GM23338 (cell line): ENCODE data around the gene KCTD15. TPM values are rescaled to one million over a fixed set of nuclear protein-coding genes. Genes with fewer than 3 reads are reported as not detected.

Experiments used
- ATAC-seq: fragments of 200-7000 bp; cut with Tn5 transposase; 3 replicates; pipeline ENCODE4 v1.9.1; 2020
- DNase-seq: peaks from one replicate; pipeline ENCODE4 v3.0.0-alpha.2; 2015; ENCODE audit warnings: low spot score
- H2AFZ ChIP-seq: fragments of 200-600 bp; sonication (generic); 2 replicates; pipeline ENCODE4 v1.8.0; 2016; ENCODE audit warnings: antibody characterized with exemption, mild to moderate bottlenecking, moderate library complexity
- H3F3A ChIP-seq: fragments of 200-600 bp; sonication (generic); replicated peaks from 2 replicates; pipeline ENCODE4 v1.8.0; 2017; ENCODE audit warnings: antibody characterized with exemption, mixed run types, low read depth
- H3K27ac ChIP-seq: fragments of 200-600 bp; sonication (generic); 2 replicates; pipeline ENCODE4 v1.6.1; 2016; ENCODE audit warnings: low read depth
- H3K27me3 ChIP-seq: fragments of 200-600 bp; sonication (generic); 2 replicates; pipeline ENCODE4 v1.8.0; 2016; ENCODE audit warnings: mild to moderate bottlenecking, mixed run types, moderate library complexity; ENCODE audit not compliant: insufficient read depth
- H3K36me3 ChIP-seq: fragments of 200-600 bp; sonication (generic); 2 replicates; pipeline ENCODE4 v1.8.0; 2016; ENCODE audit warnings: mild to moderate bottlenecking; ENCODE audit not compliant: insufficient read depth
- H3K4me1 ChIP-seq: fragments of 200-600 bp; sonication (generic); 2 replicates; pipeline ENCODE4 v1.8.0; 2016; ENCODE audit warnings: mild to moderate bottlenecking, moderate library complexity; ENCODE audit not compliant: insufficient read depth
- H3K4me2 ChIP-seq: fragments of 200-600 bp; sonication (generic); 2 replicates; pipeline ENCODE4 v1.7.1; 2017; ENCODE audit warnings: mixed run types
- H3K4me3 ChIP-seq: fragments of 200-600 bp; sonication (generic); 2 replicates; pipeline ENCODE4 v1.6.1; 2016; ENCODE audit warnings: mixed run types
- H3K79me2 ChIP-seq: fragments of 200-600 bp; sonication (generic); replicated peaks from 2 replicates; pipeline ENCODE4 v1.8.0; 2017; ENCODE audit warnings: mild to moderate bottlenecking; ENCODE audit not compliant: insufficient read depth
- H3K9me2 ChIP-seq: fragments of 200-600 bp; sonication (generic); 2 replicates; pipeline ENCODE4 v1.8.0; 2017; ENCODE audit not compliant: insufficient read depth
- H4K20me1 ChIP-seq: fragments of 200-600 bp; sonication (generic); replicated peaks from 2 replicates; pipeline ENCODE4 v1.8.0; 2017; ENCODE audit warnings: mild to moderate bottlenecking; ENCODE audit not compliant: insufficient read depth
- H3K27ac Mint-ChIP-seq: 2 replicates; pipeline ENCODE4 v1.8.0; 2020; ENCODE audit warnings: inconsistent platforms, mild to moderate bottlenecking, moderate library complexity, mixed read lengths
- H3K27me3 Mint-ChIP-seq: 3 replicates; pipeline ENCODE4 v1.8.0; 2022; ENCODE audit warnings: low read depth, mild to moderate bottlenecking, moderate library complexity, mixed read lengths, inconsistent platforms; ENCODE audit not compliant: insufficient read depth, poor library complexity
- H3K36me3 Mint-ChIP-seq: 3 replicates; pipeline ENCODE4 v1.8.0; 2021; ENCODE audit warnings: low read depth, mild to moderate bottlenecking, inconsistent platforms, moderate library complexity, mixed read lengths
- H3K4me1 Mint-ChIP-seq: 3 replicates; pipeline ENCODE4 v1.8.0; 2020; ENCODE audit warnings: mild to moderate bottlenecking, inconsistent platforms, mixed read lengths
- H3K4me3 Mint-ChIP-seq: 3 replicates; pipeline ENCODE4 v1.8.0; 2021; ENCODE audit warnings: moderate library complexity, mild to moderate bottlenecking, inconsistent platforms, mixed read lengths
- H3K9me3 Mint-ChIP-seq: 3 replicates; pipeline ENCODE4 v1.8.0; 2020; ENCODE audit warnings: moderate library complexity, mild to moderate bottlenecking, inconsistent platforms, mixed read lengths
- CREB1 ChIP-seq: fragments of 250-450 bp; sonication (Bioruptor Pico); IDR thresholded peaks from 2 replicates; pipeline ENCODE4 v1.5.0; 2020; ENCODE audit warnings: low read depth, mild to moderate bottlenecking, moderate library complexity
- EZH2 ChIP-seq: fragments of 200-600 bp; sonication (generic); IDR thresholded peaks from one replicate; pipeline ENCODE4 v1.8.0; 2017; ENCODE audit warnings: antibody characterized with exemption, mild to moderate bottlenecking, low read depth; ENCODE audit not compliant: unreplicated experiment
- EZH2phosphoT487 ChIP-seq: fragments of 200-600 bp; sonication (generic); IDR thresholded peaks from one replicate; pipeline ENCODE4 v1.8.1; 2018; ENCODE audit warnings: antibody characterized with exemption; ENCODE audit not compliant: unreplicated experiment
- JUNB ChIP-seq: IDR thresholded peaks from one replicate; pipeline ENCODE4 v1.6.1; 2016; ENCODE audit warnings: antibody characterized with exemption; ENCODE audit not compliant: unreplicated experiment
- NANOG ChIP-seq: IDR thresholded peaks from 2 replicates; pipeline ENCODE4 v1.6.1; 2016; ENCODE audit warnings: antibody characterized with exemption, borderline replicate concordance
- POLR2AphosphoS5 ChIP-seq: IDR thresholded peaks from 2 replicates; pipeline ENCODE4 v1.6.1; 2016; ENCODE audit warnings: antibody characterized with exemption, low read depth
- REST ChIP-seq: IDR thresholded peaks from one replicate; pipeline ENCODE4 v1.6.1; 2018; ENCODE audit warnings: antibody characterized with exemption; ENCODE audit not compliant: unreplicated experiment
- STAT1 ChIP-seq: IDR thresholded peaks from one replicate; pipeline ENCODE4 v1.6.1; 2016; ENCODE audit warnings: antibody characterized with exemption; ENCODE audit not compliant: unreplicated experiment
- ZNF114 ChIP-seq: fragments of 250-450 bp; sonication (Bioruptor Pico); IDR thresholded peaks from 2 replicates; pipeline ENCODE4 v1.5.0; 2020; ENCODE audit warnings: mild to moderate bottlenecking, moderate library complexity
- ZNF331 ChIP-seq: fragments of 250-450 bp; sonication (Bioruptor Pico); IDR thresholded peaks from 2 replicates; pipeline ENCODE4 v1.5.0; 2020; ENCODE audit warnings: low read depth, mild to moderate bottlenecking, moderate library complexity
- ZNF462 ChIP-seq: fragments of 250-450 bp; sonication (Bioruptor Pico); IDR thresholded peaks from 2 replicates; pipeline ENCODE4 v1.5.0; 2020; ENCODE audit warnings: mild to moderate bottlenecking, moderate library complexity
- polyA plus RNA-seq: library from polyadenylated mRNA; unstranded; fragments of >200 nt; fragmentation: Nextera tagmentation; extraction: Ambion mirVana; gene quantifications from 2 replicates; pipeline ENCODE4 v1.2.1, GENCODE V29; 2016
- total RNA-seq: library from RNA; depleted of rRNA; stranded (reverse); fragments of >200 nt; shearing (Covaris generic); gene quantifications from 2 replicates; pipeline ENCODE4 v1.2.3, GENCODE V29; 2014
- TF ChIP-seq, protein P1 (sequence below): IDR thresholded peaks from 2 replicates; pipeline ENCODE4 v1.6.1; 2016; ENCODE audit warnings: antibody characterized with exemption
- TF ChIP-seq, protein P2 (sequence below), 2 experiments: fragments of 200-600 bp in 1 of 2; sonication (generic) in 1 of 2; conservative IDR thresholded peaks; 2 replicates each; pipeline versions ENCODE4 v1.5.1 to v1.6.1; 2016 to 2017; ENCODE audit warnings: antibody characterized with exemption in 2 of 2, low read depth in 2 of 2, mild to moderate bottlenecking in 2 of 2, moderate library complexity in 1 of 2

Gene KCTD15
- total and polyA plus RNA-seq, 2 experiments from 2014 or later: 5.1 to 60.1 TPM

DNA sequence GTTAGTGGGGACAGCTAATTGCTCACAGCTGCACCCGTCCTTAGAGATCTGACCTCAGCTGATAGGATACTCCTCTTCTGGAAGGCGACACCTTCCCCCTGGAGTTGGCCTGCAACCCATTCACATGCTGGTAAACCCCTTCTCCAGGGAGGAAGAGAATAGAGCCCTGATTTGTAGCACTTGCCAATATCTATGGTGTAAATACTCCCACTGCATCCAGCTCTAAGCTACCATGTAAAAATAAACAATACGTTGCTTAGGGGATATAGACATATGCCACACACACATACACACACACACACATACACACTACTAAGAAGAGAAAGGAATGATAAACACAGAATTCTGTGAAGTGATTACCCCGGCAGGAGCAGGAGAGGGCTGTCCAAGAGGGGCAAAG is 49.4 kb upstream of the KCTD15 start (continued):
- TF ChIP-seq, protein P1, sequence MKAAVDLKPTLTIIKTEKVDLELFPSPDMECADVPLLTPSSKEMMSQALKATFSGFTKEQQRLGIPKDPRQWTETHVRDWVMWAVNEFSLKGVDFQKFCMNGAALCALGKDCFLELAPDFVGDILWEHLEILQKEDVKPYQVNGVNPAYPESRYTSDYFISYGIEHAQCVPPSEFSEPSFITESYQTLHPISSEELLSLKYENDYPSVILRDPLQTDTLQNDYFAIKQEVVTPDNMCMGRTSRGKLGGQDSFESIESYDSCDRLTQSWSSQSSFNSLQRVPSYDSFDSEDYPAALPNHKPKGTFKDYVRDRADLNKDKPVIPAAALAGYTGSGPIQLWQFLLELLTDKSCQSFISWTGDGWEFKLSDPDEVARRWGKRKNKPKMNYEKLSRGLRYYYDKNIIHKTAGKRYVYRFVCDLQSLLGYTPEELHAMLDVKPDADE: no peak

DNA sequence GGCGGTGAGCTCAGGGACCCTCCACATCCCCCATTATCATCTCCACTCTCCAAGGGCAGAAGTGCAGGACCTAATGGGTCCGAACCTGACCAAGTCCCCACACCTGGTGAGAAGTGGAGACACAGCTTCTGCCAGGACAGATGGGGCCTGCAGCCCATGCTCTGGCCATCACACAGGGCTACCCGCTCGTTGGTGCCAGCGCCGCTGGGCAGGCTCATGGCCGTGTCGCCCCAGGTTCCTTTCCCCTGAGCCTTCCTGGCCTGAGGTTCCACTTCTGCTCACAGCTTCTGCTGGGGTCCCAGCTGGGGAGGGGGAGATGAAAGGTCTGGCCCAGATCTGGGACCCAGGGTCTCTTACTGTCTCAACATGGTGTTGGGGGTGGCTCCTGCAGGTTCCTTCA is 48.4 kb upstream of the KCTD15 start:
- Histone ChIP-seq H3K27me3 (no peaks in the 10 kb centered on the region), H3F3A (no peaks in the 10 kb centered on the region), H3K9me2 (no peaks in the 10 kb centered on the region), H3K27ac (no peak overlapping the region), H3K36me3 (no peaks in the 10 kb centered on the region), H2AFZ (no peak overlapping the region), H3K4me3 (no peak overlapping the region), H3K4me2 (no peak overlapping the region), H3K79me2 (no peaks in the 10 kb centered on the region), H4K20me1 (peaks cover 3% of the 10 kb centered on the region; the same call in 1 of the 2 replicates), H3K4me1 (no peaks in the 10 kb centered on the region)
- H3K9me3 Mint-ChIP-seq: no peaks in the 10 kb centered on the region
- no peak overlapping the region for H3K27ac Mint-ChIP-seq
- no peaks in the 10 kb centered on the region for H3K27me3 Mint-ChIP-seq
- peaks cover 2% of the 10 kb centered on the region; the same call in 1 of the 3 replicates for H3K4me1 Mint-ChIP-seq
- DNase-seq (no peak), ATAC-seq (no peak)
- no peak overlapping the region for H3K4me3 Mint-ChIP-seq
- H3K36me3 Mint-ChIP-seq: no peaks in the 10 kb centered on the region
- TF ChIP-seq EZH2phosphoT487: no peak
- TF ChIP-seq NANOG: no peak
- no peak for TF ChIP-seq ZNF114 (CRISPR knock-in tag)
- TF ChIP-seq EZH2: no peak
- no peak for TF ChIP-seq JUNB
- TF ChIP-seq POLR2AphosphoS5: no peak
- no peak for TF ChIP-seq ZNF462 (CRISPR knock-in tag)
- no peak for TF ChIP-seq STAT1
- TF ChIP-seq, protein P2, sequence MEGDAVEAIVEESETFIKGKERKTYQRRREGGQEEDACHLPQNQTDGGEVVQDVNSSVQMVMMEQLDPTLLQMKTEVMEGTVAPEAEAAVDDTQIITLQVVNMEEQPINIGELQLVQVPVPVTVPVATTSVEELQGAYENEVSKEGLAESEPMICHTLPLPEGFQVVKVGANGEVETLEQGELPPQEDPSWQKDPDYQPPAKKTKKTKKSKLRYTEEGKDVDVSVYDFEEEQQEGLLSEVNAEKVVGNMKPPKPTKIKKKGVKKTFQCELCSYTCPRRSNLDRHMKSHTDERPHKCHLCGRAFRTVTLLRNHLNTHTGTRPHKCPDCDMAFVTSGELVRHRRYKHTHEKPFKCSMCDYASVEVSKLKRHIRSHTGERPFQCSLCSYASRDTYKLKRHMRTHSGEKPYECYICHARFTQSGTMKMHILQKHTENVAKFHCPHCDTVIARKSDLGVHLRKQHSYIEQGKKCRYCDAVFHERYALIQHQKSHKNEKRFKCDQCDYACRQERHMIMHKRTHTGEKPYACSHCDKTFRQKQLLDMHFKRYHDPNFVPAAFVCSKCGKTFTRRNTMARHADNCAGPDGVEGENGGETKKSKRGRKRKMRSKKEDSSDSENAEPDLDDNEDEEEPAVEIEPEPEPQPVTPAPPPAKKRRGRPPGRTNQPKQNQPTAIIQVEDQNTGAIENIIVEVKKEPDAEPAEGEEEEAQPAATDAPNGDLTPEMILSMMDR (conservative IDR thresholded peaks at IDR 0.05; ENCODE audit: low read depth in 2 of 2): no peak
- no peak for TF ChIP-seq CREB1 (CRISPR knock-in tag)
- TF ChIP-seq REST: no peak
- no peak for TF ChIP-seq ZNF331
